OCI-LY1 (cell line): ENCODE measurements around the gene P2RY2.

ENCODE experiments used
- EZH2 ChIP-seq: fragments of 200-600 bp; sonication (generic), shearing (Covaris generic); IDR thresholded peaks from 2 replicates; pipeline ENCODE4 v1.8.0; 2017; ENCODE audit warnings: borderline replicate concordance, mixed run types, mild to moderate bottlenecking, antibody characterized with exemption, low read length, moderate library complexity, mixed read lengths
- TF ChIP-seq, protein P1 (sequence below): fragments of 200-600 bp; sonication (generic), shearing (Covaris generic); IDR thresholded peaks from 2 replicates; pipeline ENCODE4 v1.5.1; 2017; ENCODE audit warnings: mild to moderate bottlenecking, antibody characterized with exemption, low read length, moderate library complexity, mixed read lengths

- TF ChIP-seq, protein P1, sequence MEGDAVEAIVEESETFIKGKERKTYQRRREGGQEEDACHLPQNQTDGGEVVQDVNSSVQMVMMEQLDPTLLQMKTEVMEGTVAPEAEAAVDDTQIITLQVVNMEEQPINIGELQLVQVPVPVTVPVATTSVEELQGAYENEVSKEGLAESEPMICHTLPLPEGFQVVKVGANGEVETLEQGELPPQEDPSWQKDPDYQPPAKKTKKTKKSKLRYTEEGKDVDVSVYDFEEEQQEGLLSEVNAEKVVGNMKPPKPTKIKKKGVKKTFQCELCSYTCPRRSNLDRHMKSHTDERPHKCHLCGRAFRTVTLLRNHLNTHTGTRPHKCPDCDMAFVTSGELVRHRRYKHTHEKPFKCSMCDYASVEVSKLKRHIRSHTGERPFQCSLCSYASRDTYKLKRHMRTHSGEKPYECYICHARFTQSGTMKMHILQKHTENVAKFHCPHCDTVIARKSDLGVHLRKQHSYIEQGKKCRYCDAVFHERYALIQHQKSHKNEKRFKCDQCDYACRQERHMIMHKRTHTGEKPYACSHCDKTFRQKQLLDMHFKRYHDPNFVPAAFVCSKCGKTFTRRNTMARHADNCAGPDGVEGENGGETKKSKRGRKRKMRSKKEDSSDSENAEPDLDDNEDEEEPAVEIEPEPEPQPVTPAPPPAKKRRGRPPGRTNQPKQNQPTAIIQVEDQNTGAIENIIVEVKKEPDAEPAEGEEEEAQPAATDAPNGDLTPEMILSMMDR = no peak
- TF ChIP-seq EZH2 = no peak
These were observed 40.3 kb downstream of the P2RY2 start for GRCh38 chr11:73258104-73259035.
